WTC11 (cell line): Measurements from ENCODE around the gene CD28. TPM values are rescaled to one million over a fixed set of nuclear protein-coding genes. Genes with fewer than 3 reads are reported as not detected.

Source experiments
- ATAC-seq: fragments of 200-7000 bp; cut with Tn5 transposase; 2 replicates; pipeline ENCODE4 v1.10.0; 2021; ENCODE audit warnings: mild to moderate bottlenecking, moderate library complexity
- CTCF ChIA-PET: fragments of 300-600 bp; sonication (Branson Sonifier 250); formaldehyde crosslinking; loops from one replicate; lab custom pipeline; 2021; ENCODE audit warnings: antibody characterized with exemption; lab: Charles Lee
- POLR2A ChIA-PET: fragments of 350-600 bp; sonication (Branson Sonifier 250); formaldehyde crosslinking; loops from one replicate; lab custom pipeline; 2021; ENCODE audit warnings: antibody characterized with exemption; lab: Charles Lee
- DNase-seq: peaks from one replicate; pipeline ENCODE4 v3.0.0; 2021; ENCODE audit warnings: low spot score
- H3K27ac Mint-ChIP-seq: 2 replicates; pipeline ENCODE4 v1.8.0; 2021; ENCODE audit warnings: mixed read lengths
- H3K27me3 Mint-ChIP-seq: 2 replicates; pipeline ENCODE4 v1.8.0; 2021; ENCODE audit warnings: low read depth, mild to moderate bottlenecking, moderate library complexity, mixed read lengths
- H3K36me3 Mint-ChIP-seq: 2 replicates; pipeline ENCODE4 v1.8.0; 2021; ENCODE audit warnings: mixed read lengths
- H3K4me1 Mint-ChIP-seq: 2 replicates; pipeline ENCODE4 v1.8.0; 2022; ENCODE audit warnings: mixed read lengths
- H3K4me3 Mint-ChIP-seq: 2 replicates; pipeline ENCODE4 v1.8.0; 2021; ENCODE audit warnings: mild to moderate bottlenecking, moderate library complexity, mixed read lengths
- H3K9me3 Mint-ChIP-seq: 2 replicates; pipeline ENCODE4 v1.8.0; 2021; ENCODE audit warnings: mixed read lengths
- CBFB ChIP-seq: sonication (generic); formaldehyde crosslinking; IDR thresholded peaks from 2 replicates; pipeline ENCODE4 v1.8.1; 2022; ENCODE audit warnings: mild to moderate bottlenecking, low read depth, missing genetic modification reagents
- ESRRA ChIP-seq: sonication (generic); formaldehyde crosslinking; IDR thresholded peaks from 2 replicates; pipeline ENCODE4 v1.8.1; 2022; ENCODE audit warnings: mild to moderate bottlenecking, missing genetic modification reagents, borderline replicate concordance
- ETV6 ChIP-seq: sonication (generic); formaldehyde crosslinking; IDR thresholded peaks from 2 replicates; pipeline ENCODE4 v1.8.1; 2022; ENCODE audit warnings: mild to moderate bottlenecking, missing genetic modification reagents
- FOXK1 ChIP-seq: sonication (generic); formaldehyde crosslinking; IDR thresholded peaks from 2 replicates; pipeline ENCODE4 v1.8.0; 2022; ENCODE audit warnings: mild to moderate bottlenecking, moderate library complexity, missing genetic modification reagents
- GABPB1 ChIP-seq: sonication (generic); formaldehyde crosslinking; IDR thresholded peaks from 2 replicates; pipeline ENCODE4 v1.8.1; 2023; ENCODE audit warnings: mild to moderate bottlenecking, missing genetic modification reagents
- IRF2 ChIP-seq: sonication (generic); formaldehyde crosslinking; IDR thresholded peaks from 2 replicates; pipeline ENCODE4 v1.8.0; 2022; ENCODE audit warnings: low read depth, missing genetic modification reagents, borderline replicate concordance
- RORB ChIP-seq: fragments of 250-450 bp; sonication (Bioruptor Pico); IDR thresholded peaks from 2 replicates; pipeline ENCODE4 v1.9.0; 2021; ENCODE audit warnings: mild to moderate bottlenecking
- SMAD3 ChIP-seq: sonication (generic); formaldehyde crosslinking; IDR thresholded peaks from 2 replicates; pipeline ENCODE4 v1.8.0; 2022; ENCODE audit warnings: missing genetic modification reagents, mild to moderate bottlenecking, borderline replicate concordance
- TCF7 ChIP-seq: sonication (generic); formaldehyde crosslinking; IDR thresholded peaks from 2 replicates; pipeline ENCODE4 v1.8.0; 2022; ENCODE audit warnings: mild to moderate bottlenecking, low read depth, missing genetic modification reagents, moderate library complexity
- TEAD4 ChIP-seq: sonication (generic); formaldehyde crosslinking; IDR thresholded peaks from 2 replicates; pipeline ENCODE4 v1.8.0; 2022; ENCODE audit warnings: mild to moderate bottlenecking, missing genetic modification reagents
- ZNF121 ChIP-seq: sonication (generic); formaldehyde crosslinking; IDR thresholded peaks from 2 replicates; pipeline ENCODE4 v1.8.0; 2023; ENCODE audit warnings: missing genetic modification reagents
- ZNF263 ChIP-seq: sonication (generic); formaldehyde crosslinking; IDR thresholded peaks from 2 replicates; pipeline ENCODE4 v1.8.1; 2022; ENCODE audit warnings: low read depth, mild to moderate bottlenecking, moderate library complexity, missing genetic modification reagents
- ZNF317 ChIP-seq: sonication (generic); formaldehyde crosslinking; IDR thresholded peaks from 2 replicates; pipeline ENCODE4 v1.8.1; 2023; ENCODE audit warnings: low read depth, mild to moderate bottlenecking, moderate library complexity, missing genetic modification reagents, borderline replicate concordance
- ZNF396 ChIP-seq: fragments of 250-450 bp; sonication (Bioruptor Pico); IDR thresholded peaks from 2 replicates; pipeline ENCODE4 v1.8.0; 2021; ENCODE audit warnings: mild to moderate bottlenecking, moderate library complexity, borderline replicate concordance
- total RNA-seq: library from RNA; stranded (reverse); gene quantifications from 3 replicates; pipeline ENCODE4 v1.2.3, GENCODE V29; 2021
- TF ChIP-seq, protein P1 (sequence below): fragments of 250-450 bp; sonication (Bioruptor Pico); IDR thresholded peaks from 2 replicates; pipeline ENCODE4 v1.9.0; 2021; ENCODE audit warnings: mild to moderate bottlenecking
- TF ChIP-seq, protein P2 (sequence below): sonication (generic); formaldehyde crosslinking; IDR thresholded peaks from 2 replicates; pipeline ENCODE4 v1.8.0; 2023; ENCODE audit warnings: mild to moderate bottlenecking, missing genetic modification reagents
- TF ChIP-seq, protein P3 (sequence below): sonication (generic); formaldehyde crosslinking; IDR thresholded peaks from 2 replicates; pipeline ENCODE4 v1.8.1; 2023; ENCODE audit warnings: mild to moderate bottlenecking, missing genetic modification reagents, moderate library complexity
- TF ChIP-seq, protein P4 (sequence below): sonication (generic); formaldehyde crosslinking; IDR thresholded peaks from 2 replicates; pipeline ENCODE4 v1.8.1; 2023; ENCODE audit warnings: mild to moderate bottlenecking, moderate library complexity, missing genetic modification reagents
- TF ChIP-seq, protein P5 (sequence below): sonication (generic); formaldehyde crosslinking; IDR thresholded peaks from 2 replicates; pipeline ENCODE4 v1.8.1; 2023; ENCODE audit warnings: mild to moderate bottlenecking, missing genetic modification reagents
- TF ChIP-seq, protein P6 (sequence below): sonication (generic); formaldehyde crosslinking; IDR thresholded peaks from 2 replicates; pipeline ENCODE4 v1.8.1; 2022; ENCODE audit warnings: missing genetic modification reagents, borderline replicate concordance
- TF ChIP-seq, protein P7 (sequence below): fragments of 250-450 bp; sonication (Bioruptor Pico); IDR thresholded peaks from 2 replicates; pipeline ENCODE4 v1.9.0; 2021; ENCODE audit warnings: moderate library complexity, mild to moderate bottlenecking, inconsistent platforms, borderline replicate concordance

Gene CD28
- total RNA-seq, 1 experiment from 2014 or later, result 0.11 TPM

DNA sequence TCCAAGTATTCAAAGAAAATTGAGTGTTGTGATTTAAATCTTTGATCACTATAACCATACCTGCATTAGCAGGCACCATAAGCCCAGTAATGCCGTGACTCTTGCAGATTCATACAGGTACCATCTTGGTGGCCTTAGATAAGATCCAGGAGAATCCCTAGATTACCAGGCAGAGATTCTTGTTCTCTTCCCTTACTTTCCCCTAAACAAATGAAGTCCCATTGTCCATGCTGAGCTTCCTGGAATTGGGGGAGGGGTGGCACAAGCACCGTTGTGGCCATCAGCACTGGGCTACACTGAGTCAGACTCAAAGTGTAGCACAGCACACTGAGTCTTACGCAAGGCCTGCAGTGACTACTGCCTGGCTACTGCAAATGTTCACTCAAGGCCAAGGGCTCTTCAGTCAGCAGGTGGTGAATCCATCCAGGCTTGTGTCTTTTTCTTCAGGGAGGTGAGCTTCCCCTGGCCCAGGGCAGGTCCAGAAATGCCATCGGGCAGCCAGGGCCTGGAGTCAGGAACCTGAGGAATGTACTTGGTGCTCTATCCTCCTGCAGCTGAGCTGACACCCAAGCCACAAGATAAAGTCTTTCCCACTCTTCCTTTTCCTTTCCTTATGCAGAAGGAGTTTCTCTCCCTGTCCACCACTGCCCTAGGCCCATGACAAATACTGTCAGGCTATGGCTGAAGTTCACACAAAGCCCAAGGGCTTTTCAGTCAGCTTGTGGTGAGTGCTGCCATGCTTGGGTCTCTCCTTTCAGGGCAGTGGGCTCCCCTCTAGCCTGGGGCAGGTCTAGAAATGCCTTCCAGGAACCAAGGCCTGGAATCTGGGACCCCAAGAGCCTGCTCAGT is 52.6 kb downstream of the CD28 start:
- Mint-ChIP-seq H3K4me1 (peaks cover 12% of the 10 kb centered on the region), H3K27ac (no peak overlapping the region)
- CTCF ChIA-PET, result interaction anchor here (0.8 kb wide), 1 partner anchor 144 kb away, joined by 4 read pairs; no protein-coding TSS in a partner anchor

DNA sequence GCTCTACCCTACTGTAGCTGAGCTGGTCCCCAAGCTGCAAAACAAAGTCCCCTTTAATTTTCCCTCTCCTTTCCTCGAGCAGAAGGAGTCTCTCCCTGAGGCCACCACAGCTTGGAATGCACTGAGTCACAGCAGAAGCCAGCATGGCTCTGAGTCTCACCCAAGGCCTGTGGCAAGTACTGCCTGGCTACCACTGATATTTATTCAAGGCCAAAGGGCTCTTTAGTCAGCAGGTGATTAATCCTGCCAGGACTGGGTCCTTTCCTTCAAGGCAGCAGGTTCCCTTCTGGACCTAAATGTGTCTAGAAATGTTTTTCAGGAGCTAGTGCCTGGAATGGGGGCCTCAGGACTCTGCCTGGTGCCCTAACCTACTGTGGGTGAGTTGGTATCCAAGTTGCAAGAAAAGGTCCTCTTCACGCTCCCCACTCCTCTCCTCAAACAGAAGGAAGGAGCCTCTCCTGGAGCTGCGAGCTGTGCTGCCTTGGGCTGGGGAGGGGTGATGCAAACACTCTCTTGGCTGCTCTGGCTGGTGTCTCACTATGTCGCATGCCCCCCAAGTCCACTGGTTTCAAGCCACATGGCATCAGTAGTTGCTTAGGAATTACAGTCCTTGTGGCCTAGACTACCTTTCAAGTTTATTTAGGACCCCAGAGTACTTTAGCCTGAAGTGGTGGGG is 53.4 kb downstream of the CD28 start:
- DNase-seq, result no peak
- Mint-ChIP-seq H3K27ac (no peak overlapping the region), H3K4me1 (peaks cover 12% of the 10 kb centered on the region), H3K36me3 (peaks cover 13% of the 10 kb centered on the region), H3K4me3 (no peak overlapping the region), H3K9me3 (peaks cover 26% of the 10 kb centered on the region), H3K27me3 (no peaks in the 10 kb centered on the region)
- ChIA-PET POLR2A (no interaction called here), CTCF (interaction anchor here (0.8 kb wide), 1 partner anchor 145 kb away, joined by 4 read pairs; no protein-coding TSS in a partner anchor)
- no peak for ATAC-seq
- TF ChIP-seq ESRRA (CRISPR knock-in tag), result no peak
- no peak for TF ChIP-seq CBFB
- no peak for TF ChIP-seq ETV6 (CRISPR knock-in tag)
- no peak for TF ChIP-seq TEAD4
- no peak for TF ChIP-seq ZNF263 (CRISPR knock-in tag)
- TF ChIP-seq, protein P1, sequence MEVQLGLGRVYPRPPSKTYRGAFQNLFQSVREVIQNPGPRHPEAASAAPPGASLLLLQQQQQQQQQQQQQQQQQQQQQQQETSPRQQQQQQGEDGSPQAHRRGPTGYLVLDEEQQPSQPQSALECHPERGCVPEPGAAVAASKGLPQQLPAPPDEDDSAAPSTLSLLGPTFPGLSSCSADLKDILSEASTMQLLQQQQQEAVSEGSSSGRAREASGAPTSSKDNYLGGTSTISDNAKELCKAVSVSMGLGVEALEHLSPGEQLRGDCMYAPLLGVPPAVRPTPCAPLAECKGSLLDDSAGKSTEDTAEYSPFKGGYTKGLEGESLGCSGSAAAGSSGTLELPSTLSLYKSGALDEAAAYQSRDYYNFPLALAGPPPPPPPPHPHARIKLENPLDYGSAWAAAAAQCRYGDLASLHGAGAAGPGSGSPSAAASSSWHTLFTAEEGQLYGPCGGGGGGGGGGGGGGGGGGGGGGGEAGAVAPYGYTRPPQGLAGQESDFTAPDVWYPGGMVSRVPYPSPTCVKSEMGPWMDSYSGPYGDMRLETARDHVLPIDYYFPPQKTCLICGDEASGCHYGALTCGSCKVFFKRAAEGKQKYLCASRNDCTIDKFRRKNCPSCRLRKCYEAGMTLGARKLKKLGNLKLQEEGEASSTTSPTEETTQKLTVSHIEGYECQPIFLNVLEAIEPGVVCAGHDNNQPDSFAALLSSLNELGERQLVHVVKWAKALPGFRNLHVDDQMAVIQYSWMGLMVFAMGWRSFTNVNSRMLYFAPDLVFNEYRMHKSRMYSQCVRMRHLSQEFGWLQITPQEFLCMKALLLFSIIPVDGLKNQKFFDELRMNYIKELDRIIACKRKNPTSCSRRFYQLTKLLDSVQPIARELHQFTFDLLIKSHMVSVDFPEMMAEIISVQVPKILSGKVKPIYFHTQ (CRISPR knock-in tag), result no peak
- TF ChIP-seq, protein P2, sequence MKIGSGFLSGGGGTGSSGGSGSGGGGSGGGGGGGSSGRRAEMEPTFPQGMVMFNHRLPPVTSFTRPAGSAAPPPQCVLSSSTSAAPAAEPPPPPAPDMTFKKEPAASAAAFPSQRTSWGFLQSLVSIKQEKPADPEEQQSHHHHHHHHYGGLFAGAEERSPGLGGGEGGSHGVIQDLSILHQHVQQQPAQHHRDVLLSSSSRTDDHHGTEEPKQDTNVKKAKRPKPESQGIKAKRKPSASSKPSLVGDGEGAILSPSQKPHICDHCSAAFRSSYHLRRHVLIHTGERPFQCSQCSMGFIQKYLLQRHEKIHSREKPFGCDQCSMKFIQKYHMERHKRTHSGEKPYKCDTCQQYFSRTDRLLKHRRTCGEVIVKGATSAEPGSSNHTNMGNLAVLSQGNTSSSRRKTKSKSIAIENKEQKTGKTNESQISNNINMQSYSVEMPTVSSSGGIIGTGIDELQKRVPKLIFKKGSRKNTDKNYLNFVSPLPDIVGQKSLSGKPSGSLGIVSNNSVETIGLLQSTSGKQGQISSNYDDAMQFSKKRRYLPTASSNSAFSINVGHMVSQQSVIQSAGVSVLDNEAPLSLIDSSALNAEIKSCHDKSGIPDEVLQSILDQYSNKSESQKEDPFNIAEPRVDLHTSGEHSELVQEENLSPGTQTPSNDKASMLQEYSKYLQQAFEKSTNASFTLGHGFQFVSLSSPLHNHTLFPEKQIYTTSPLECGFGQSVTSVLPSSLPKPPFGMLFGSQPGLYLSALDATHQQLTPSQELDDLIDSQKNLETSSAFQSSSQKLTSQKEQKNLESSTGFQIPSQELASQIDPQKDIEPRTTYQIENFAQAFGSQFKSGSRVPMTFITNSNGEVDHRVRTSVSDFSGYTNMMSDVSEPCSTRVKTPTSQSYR (CRISPR knock-in tag), result no peak
- TF ChIP-seq IRF2 (CRISPR knock-in tag), result no peak
- TF ChIP-seq TCF7 (CRISPR knock-in tag), result no peak
- TF ChIP-seq, protein P3, sequence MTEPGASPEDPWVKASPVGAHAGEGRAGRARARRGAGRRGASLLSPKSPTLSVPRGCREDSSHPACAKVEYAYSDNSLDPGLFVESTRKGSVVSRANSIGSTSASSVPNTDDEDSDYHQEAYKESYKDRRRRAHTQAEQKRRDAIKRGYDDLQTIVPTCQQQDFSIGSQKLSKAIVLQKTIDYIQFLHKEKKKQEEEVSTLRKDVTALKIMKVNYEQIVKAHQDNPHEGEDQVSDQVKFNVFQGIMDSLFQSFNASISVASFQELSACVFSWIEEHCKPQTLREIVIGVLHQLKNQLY, result no peak
- no peak for TF ChIP-seq ZNF121 (CRISPR knock-in tag)
- no peak for TF ChIP-seq SMAD3
- TF ChIP-seq, protein P4, sequence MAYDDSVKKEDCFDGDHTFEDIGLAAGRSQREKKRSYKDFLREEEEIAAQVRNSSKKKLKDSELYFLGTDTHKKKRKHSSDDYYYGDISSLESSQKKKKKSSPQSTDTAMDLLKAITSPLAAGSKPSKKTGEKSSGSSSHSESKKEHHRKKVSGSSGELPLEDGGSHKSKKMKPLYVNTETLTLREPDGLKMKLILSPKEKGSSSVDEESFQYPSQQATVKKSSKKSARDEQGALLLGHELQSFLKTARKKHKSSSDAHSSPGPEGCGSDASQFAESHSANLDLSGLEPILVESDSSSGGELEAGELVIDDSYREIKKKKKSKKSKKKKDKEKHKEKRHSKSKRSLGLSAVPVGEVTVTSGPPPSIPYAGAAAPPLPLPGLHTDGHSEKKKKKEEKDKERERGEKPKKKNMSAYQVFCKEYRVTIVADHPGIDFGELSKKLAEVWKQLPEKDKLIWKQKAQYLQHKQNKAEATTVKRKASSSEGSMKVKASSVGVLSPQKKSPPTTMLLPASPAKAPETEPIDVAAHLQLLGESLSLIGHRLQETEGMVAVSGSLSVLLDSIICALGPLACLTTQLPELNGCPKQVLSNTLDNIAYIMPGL (CRISPR knock-in tag), result no peak
- TF ChIP-seq, protein P5, sequence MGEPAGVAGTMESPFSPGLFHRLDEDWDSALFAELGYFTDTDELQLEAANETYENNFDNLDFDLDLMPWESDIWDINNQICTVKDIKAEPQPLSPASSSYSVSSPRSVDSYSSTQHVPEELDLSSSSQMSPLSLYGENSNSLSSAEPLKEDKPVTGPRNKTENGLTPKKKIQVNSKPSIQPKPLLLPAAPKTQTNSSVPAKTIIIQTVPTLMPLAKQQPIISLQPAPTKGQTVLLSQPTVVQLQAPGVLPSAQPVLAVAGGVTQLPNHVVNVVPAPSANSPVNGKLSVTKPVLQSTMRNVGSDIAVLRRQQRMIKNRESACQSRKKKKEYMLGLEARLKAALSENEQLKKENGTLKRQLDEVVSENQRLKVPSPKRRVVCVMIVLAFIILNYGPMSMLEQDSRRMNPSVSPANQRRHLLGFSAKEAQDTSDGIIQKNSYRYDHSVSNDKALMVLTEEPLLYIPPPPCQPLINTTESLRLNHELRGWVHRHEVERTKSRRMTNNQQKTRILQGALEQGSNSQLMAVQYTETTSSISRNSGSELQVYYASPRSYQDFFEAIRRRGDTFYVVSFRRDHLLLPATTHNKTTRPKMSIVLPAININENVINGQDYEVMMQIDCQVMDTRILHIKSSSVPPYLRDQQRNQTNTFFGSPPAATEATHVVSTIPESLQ, result no peak
- no peak for TF ChIP-seq RORB (CRISPR knock-in tag)
- TF ChIP-seq GABPB1, result no peak
- TF ChIP-seq ZNF396 (CRISPR knock-in tag), result no peak

More for the DNA sequence above, 52.6 kb downstream of the CD28 start:
- Mint-ChIP-seq H3K27me3 (no peaks in the 10 kb centered on the region), H3K9me3 (peaks cover 28% of the 10 kb centered on the region), H3K36me3 (peaks cover 13% of the 10 kb centered on the region), H3K4me3 (no peak overlapping the region)
- no peak for DNase-seq
- POLR2A ChIA-PET, result no interaction called here
- no peak for ATAC-seq
- TF ChIP-seq FOXK1, result no peak
- TF ChIP-seq ZNF317 (CRISPR knock-in tag), result no peak
- TF ChIP-seq, protein P6, sequence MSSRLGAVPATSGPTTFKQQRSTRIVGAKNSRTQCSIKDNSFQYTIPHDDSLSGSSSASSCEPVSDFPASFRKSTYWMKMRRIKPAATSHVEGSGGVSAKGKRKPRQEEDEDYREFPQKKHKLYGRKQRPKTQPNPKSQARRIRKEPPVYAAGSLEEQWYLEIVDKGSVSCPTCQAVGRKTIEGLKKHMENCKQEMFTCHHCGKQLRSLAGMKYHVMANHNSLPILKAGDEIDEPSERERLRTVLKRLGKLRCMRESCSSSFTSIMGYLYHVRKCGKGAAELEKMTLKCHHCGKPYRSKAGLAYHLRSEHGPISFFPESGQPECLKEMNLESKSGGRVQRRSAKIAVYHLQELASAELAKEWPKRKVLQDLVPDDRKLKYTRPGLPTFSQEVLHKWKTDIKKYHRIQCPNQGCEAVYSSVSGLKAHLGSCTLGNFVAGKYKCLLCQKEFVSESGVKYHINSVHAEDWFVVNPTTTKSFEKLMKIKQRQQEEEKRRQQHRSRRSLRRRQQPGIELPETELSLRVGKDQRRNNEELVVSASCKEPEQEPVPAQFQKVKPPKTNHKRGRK, result no peak
- TF ChIP-seq, protein P7, sequence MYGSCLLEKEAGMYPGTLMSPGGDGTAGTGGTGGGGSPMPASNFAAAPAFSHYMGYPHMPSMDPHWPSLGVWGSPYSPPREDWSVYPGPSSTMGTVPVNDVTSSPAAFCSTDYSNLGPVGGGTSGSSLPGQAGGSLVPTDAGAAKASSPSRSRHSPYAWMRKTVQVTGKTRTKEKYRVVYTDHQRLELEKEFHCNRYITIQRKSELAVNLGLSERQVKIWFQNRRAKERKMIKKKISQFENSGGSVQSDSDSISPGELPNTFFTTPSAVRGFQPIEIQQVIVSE (CRISPR knock-in tag), result no peak
